Endodermal cell (in vitro differentiated cells): ENCODE measurements around the gene LZTS2. TPM values are rescaled to one million over a fixed set of nuclear protein-coding genes. Genes with fewer than 3 reads are reported as not detected.

ENCODE experiments used
- DNase-seq: peaks from one replicate; pipeline ENCODE4 v3.0.0-alpha.2; 2017
- H3K27ac ChIP-seq: 2 replicates; pipeline ENCODE4 v1.5.1; 2013; ENCODE audit warnings: mild to moderate bottlenecking, low read depth, low read length, moderate library complexity
- H3K27me3 ChIP-seq: 2 replicates; pipeline ENCODE4 v1.6.1; 2013; ENCODE audit warnings: mild to moderate bottlenecking, low read length, moderate library complexity; ENCODE audit not compliant: insufficient read depth, control insufficient read depth, poor library complexity, severe bottlenecking
- H3K36me3 ChIP-seq: 2 replicates; pipeline ENCODE4 v1.7.0; 2013; ENCODE audit warnings: mild to moderate bottlenecking, low read length, moderate library complexity; ENCODE audit not compliant: control insufficient read depth, insufficient read depth
- H3K4me1 ChIP-seq: one replicate; pipeline ENCODE4 v1.7.0; 2013; ENCODE audit warnings: low read length; ENCODE audit not compliant: control insufficient read depth, insufficient read depth
- H3K4me3 ChIP-seq: 2 replicates; pipeline ENCODE4 v1.5.1; 2013; ENCODE audit warnings: mild to moderate bottlenecking, low read length, moderate library complexity
- H3K9ac ChIP-seq: 2 replicates; pipeline ENCODE4 v1.6.1; 2013; ENCODE audit warnings: mild to moderate bottlenecking, low read length, moderate library complexity; ENCODE audit not compliant: poor library complexity, severe bottlenecking; ENCODE audit errors: extremely low read depth
- H3K9me3 ChIP-seq: 2 replicates; pipeline ENCODE4 v1.6.1; 2013; ENCODE audit warnings: mild to moderate bottlenecking, low read length, moderate library complexity; ENCODE audit not compliant: control insufficient read depth
- H3K27ac Mint-ChIP-seq: 2 replicates; pipeline ENCODE4 v1.8.0; 2020; ENCODE audit warnings: mixed read lengths
- H3K27me3 Mint-ChIP-seq: 2 replicates; pipeline ENCODE4 v1.8.0; 2021; ENCODE audit warnings: mild to moderate bottlenecking, mixed read lengths; ENCODE audit not compliant: insufficient read depth
- H3K36me3 Mint-ChIP-seq: 2 replicates; pipeline ENCODE4 v1.8.0; 2020; ENCODE audit warnings: low read depth, mixed read lengths
- H3K4me1 Mint-ChIP-seq: 2 replicates; pipeline ENCODE4 v1.8.0; 2020; ENCODE audit warnings: mixed read lengths
- H3K4me3 Mint-ChIP-seq: 2 replicates; pipeline ENCODE4 v1.8.0; 2020; ENCODE audit warnings: mild to moderate bottlenecking, moderate library complexity, mixed read lengths
- H3K9me3 Mint-ChIP-seq: 2 replicates; pipeline ENCODE4 v1.8.0; 2020; ENCODE audit warnings: mild to moderate bottlenecking, mixed read lengths
- CTCF ChIP-seq: fragments of 200-600 bp; sonication (generic); conservative IDR thresholded peaks from 2 replicates; pipeline ENCODE4 v1.5.0; 2021; ENCODE audit warnings: antibody characterized with exemption, mild to moderate bottlenecking
- WGBS, 2 experiments: methylation state at CpG; one replicate each; pipeline versions ENCODE4 v1.1.5 to v1.1.7; 2013; ENCODE audit warnings: missing lambda C conversion rate in 2 of 2, mixed read lengths in 1 of 2; ENCODE audit not compliant: insufficient coverage in 1 of 2, insufficient read length in 1 of 2; 5-methylcytosine and 5-hydroxymethylcytosine counted together
- total RNA-seq, 2 donors: library from RNA; stranded (reverse); fragmentation: NEBNext Ultra II Directional in 1 of 2; extraction: Animal tissue kit (Norgen Biotek cat#: 25700) in 1 of 2; gene quantifications; 2 replicates in 1 of 2; 3 replicates in 1 of 2; pipeline ENCODE4 v1.2.1, GENCODE V29; 2021

Gene LZTS2
- total RNA-seq, 2 donors from 2014 or later: 76.8 to 85.9 TPM

GRCh38 chr10:101035314-101035713 is 35.7 kb downstream of the LZTS2 start:
- no peak for DNase-seq
- peaks cover 98% of the 10 kb centered on the region for H3K27me3 ChIP-seq
- no peaks in the 10 kb centered on the region for H3K9me3 Mint-ChIP-seq

DNA sequence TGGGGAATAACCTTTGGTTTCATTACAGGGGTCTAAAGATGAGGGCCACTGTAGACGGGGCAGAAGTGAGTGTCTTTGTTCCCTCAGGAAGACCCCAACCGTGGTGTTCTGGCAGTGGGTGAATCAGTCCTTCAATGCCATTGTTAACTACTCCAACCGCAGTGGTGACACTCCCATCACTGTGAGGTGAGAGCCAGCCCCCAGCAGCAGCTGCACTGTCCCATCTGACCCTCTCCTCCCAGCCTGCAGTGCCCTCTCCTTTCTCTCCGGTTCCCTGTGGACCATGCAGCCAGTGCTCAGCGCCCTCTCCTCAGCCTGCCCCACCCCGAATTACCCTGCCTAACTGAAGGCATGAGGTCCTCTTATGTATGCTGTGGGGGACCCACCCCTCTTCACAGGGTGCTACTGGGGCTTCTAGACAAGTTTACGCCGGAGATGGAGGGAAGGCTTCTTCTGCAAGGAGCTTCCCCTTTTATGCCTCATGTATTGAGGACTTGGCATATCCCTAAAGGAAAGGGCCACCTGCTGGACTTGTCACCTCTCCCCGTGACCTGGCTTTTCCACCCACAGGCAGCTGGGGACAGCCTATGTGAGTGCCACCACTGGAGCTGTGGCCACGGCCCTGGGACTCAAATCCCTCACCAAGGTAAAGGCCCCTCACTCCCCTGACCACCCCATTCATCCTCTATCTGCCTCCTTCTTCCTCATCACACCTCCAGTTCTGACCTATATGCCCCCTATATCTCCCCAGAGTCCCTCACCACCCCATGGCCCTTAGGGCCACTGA is 36.5 kb downstream of the LZTS2 start:
- Mint-ChIP-seq H3K27me3 (peaks cover 92% of the 10 kb centered on the region), H3K4me3 (no peak overlapping the region), H3K9me3 (no peaks in the 10 kb centered on the region), H3K36me3 (no peaks in the 10 kb centered on the region), H3K4me1 (peaks cover 14% of the 10 kb centered on the region), H3K27ac (no peak overlapping the region)
- no peak overlapping the region for H3K4me3 ChIP-seq
- no peak overlapping the region for H3K9ac ChIP-seq
- no peaks in the 10 kb centered on the region for H3K36me3 ChIP-seq
- 74 to 84% methylated on average over 7 to 10 of the region's 10 CpGs for WGBS, 2 experiments
- H3K27me3 ChIP-seq: peaks cover 93% of the 10 kb centered on the region
- H3K4me1 ChIP-seq: peaks cover 4% of the 10 kb centered on the region
- H3K9me3 ChIP-seq: no peaks in the 10 kb centered on the region
- no peak for DNase-seq
- TF ChIP-seq CTCF: no peak
- H3K27ac ChIP-seq: no peak overlapping the region

More at GRCh38 chr10:101035314-101035713, 35.7 kb downstream of the LZTS2 start:
- no peak overlapping the region for H3K27ac ChIP-seq
- no peaks in the 10 kb centered on the region for H3K9me3 ChIP-seq
- Mint-ChIP-seq H3K4me3 (no peak overlapping the region), H3K27ac (no peak overlapping the region), H3K36me3 (no peaks in the 10 kb centered on the region), H3K4me1 (peaks cover 14% of the 10 kb centered on the region), H3K27me3 (peaks cover 90% of the 10 kb centered on the region)
- TF ChIP-seq CTCF: no peak
- H3K4me1 ChIP-seq: peaks cover 4% of the 10 kb centered on the region
- H3K36me3 ChIP-seq: no peaks in the 10 kb centered on the region
- H3K9ac ChIP-seq: no peak overlapping the region
- no peak overlapping the region for H3K4me3 ChIP-seq
- WGBS, 2 experiments: 87 to 89% methylated on average over 4 to 7 of the region's 7 CpGs

- peaks cover 86% of the 10 kb centered on the region for H3K27me3 ChIP-seq
- no peak overlapping the region for H3K4me3 ChIP-seq
- Mint-ChIP-seq H3K27me3 (peaks cover 86% of the 10 kb centered on the region), H3K4me1 (peaks cover 9% of the 10 kb centered on the region), H3K36me3 (no peaks in the 10 kb centered on the region), H3K9me3 (no peaks in the 10 kb centered on the region), H3K4me3 (no peak overlapping the region), H3K27ac (no peak overlapping the region)
- no peak overlapping the region for H3K27ac ChIP-seq
- DNase-seq: no peak
- H3K4me1 ChIP-seq: peaks cover under 1% of the 10 kb centered on the region
- no peaks in the 10 kb centered on the region for H3K36me3 ChIP-seq
- 78 to 83% methylated on average over 1 to 7 of the region's 7 CpGs for WGBS, 2 experiments
- TF ChIP-seq CTCF: no peak
- H3K9ac ChIP-seq: no peak overlapping the region
- H3K9me3 ChIP-seq: no peaks in the 10 kb centered on the region
Observed at GRCh38 chr10:101036726-101037125, 37.1 kb downstream of the LZTS2 start.
